GM21367 (cell line): ENCODE measurements around the gene HIVEP1.
"Not testable (repeated sequence)": the region's sequence is repeated elsewhere in the genome, so short reads cannot be mapped to it uniquely, and the experiment has no call there.

Source experiments
- ATAC-seq: cut with Tn5 transposase; IDR thresholded peaks from one replicate; pipeline ENCODE4 v1.9.1; 2021; ENCODE audit not compliant: unreplicated experiment

The HIVEP1 gene

DNA sequence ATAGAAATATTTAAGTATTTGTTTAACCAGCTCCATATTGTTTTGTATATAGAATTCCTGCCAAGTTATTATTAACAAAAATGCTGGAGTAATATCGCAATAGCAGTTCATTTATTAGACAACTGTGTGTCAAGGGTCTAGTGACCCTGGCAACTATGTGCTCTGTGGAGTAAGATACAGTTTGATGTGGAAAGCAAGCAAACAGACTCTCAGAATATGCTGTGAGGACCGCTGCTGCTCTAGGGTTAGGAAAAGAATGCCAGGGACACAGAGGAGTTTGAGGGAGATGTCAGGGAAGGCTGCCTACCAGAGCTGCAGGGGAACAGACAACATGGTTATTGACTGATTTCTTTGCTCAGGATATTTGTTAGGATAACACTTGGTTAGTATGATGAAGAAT is 71.2 kb downstream of the HIVEP1 start:
- ATAC-seq = no peak

DNA sequence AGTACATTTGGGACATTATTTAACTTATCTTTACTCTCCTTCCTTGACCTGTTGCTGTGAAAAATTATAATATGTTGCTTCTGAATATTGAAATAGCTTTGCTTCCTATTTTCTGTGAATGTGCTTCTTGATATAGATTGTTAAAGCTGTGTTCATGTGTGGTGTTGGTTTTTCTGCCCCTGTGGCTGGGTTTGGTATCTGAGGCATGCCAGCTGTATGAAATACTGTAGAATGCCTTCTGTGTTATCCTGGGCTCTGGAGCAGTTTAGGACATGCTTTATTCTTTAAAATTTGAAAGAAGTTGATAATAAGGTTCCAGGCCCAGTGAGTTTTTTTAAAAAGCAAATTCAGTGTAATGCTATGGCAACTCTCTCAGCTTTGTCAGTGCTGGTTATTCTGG is 71.7 kb downstream of the HIVEP1 start:
- ATAC-seq = no peak

GRCh38 chr6:12084681-12085080 is 72.6 kb downstream of the HIVEP1 start:
- ATAC-seq = no peak

GRCh38 chr6:12088531-12088930 is 76.4 kb downstream of the HIVEP1 start:
- ATAC-seq = no peak

DNA sequence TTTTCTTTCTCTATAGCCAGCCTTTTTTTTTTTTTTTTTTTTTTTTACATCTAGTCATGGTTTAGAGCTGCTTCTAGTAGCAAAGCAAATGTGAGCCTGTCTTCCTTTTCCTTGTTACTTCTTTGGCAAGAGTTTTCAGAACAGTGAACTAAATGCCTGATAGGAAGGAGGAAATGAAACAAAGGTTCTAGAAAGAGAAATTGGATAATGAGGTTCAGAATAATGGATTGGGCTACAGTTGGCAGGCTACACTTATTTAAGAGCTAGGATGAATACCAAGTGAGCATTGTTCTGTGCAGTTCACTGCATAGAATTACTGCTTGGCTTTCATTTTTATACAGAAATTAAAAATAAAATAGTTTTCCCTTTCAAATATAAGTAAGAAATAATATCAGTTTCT is 78.6 kb downstream of the HIVEP1 start:
- no peak for ATAC-seq

- ATAC-seq = no peak
Observed at GRCh38 chr6:12092762-12093161, 80.7 kb downstream of the HIVEP1 start.

GRCh38 chr6:12094689-12095088 is 82.6 kb downstream of the HIVEP1 start:
- no peak for ATAC-seq

DNA sequence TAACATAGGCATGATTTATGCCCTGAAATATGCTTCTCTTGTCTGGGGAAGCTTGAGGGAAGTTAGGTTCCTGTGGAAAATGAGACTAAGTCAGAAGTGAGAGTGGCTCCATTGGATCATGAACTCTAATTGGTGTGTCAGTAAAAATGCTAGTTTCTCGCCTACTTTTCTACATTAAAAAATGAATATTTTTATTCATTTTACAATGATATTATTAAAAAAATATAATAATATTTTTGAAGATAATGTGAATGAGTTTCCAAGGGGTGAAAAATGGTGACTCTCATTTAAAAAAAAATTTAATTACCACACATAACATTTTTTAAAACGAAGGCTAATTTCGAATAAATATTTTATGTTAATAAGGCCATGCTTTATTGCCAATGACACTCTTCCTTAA is 84.2 kb downstream of the HIVEP1 start:
- no peak for ATAC-seq

GRCh38 chr6:12097791-12098190 is 85.7 kb downstream of the HIVEP1 start:
- no peak for ATAC-seq

DNA sequence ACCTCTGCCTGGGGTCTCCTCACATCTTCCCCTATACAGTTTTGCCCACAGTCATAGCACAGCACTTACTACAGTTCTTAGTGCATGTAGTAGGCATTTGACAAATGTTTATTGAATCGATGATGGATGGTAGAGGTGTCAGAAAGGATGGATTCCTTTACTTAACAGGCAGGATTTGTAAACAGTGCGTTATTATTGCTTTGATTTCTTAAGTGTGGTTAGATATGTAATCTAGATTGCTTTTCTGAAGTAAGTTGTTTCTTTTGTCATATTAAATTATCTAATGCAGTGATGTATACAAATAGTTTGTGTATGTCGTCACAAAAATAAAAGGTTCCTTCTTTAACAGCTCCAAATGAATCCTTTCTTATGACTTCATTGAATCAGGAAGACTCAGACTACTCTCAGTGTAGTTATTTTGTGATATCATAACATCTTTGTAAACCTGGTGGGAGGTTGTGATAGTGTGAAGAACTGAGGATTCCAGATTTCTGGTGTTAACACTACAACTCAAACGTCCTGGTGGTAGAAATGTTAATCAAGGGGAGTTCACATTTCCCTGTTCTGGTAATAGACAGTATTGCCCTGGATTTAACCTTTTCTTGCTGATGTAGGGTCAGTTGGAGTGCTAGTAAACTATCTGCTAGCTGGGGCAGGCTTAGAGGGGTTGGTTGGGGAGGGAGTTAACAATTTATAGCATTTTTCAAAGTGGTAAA is 87.7 kb downstream of the HIVEP1 start:
- ATAC-seq = no peak

GRCh38 chr6:12101048-12101447 is 88.9 kb downstream of the HIVEP1 start:
- no peak for ATAC-seq

DNA sequence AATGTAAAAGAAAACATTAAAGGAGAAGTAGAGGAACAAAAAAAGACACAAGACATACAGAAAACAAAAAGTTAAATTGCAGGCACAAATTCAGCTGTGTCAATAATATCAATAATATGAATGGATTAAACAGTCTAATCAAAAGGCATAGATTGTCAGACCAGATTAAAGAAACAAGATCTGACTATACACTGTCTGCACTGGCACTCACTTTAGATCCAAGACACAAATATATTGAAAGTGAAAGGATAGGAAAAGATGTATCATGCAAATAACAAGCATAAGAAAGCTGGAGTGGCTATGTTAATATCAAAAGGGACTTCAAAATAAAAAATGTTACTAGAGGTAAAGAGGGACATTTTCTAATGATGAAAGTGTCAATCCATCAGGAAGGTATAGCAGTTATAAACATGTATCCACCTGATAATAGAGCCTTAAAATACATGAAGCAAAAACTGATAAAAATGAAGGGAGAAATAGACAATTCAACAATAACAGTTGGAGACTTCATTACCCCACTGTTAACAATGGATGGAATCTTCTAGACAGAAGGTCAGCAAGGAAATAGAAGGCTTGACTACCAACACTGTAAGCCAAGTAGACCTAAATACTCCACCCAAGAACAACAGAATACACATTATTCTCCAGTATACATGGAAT is 89.7 kb downstream of the HIVEP1 start:
- ATAC-seq = no peak

GRCh38 chr6:12102350-12102749 is 90.2 kb downstream of the HIVEP1 start:
- no peak for ATAC-seq

GRCh38 chr6:12103158-12103557 is 91.0 kb downstream of the HIVEP1 start:
- ATAC-seq = no peak

DNA sequence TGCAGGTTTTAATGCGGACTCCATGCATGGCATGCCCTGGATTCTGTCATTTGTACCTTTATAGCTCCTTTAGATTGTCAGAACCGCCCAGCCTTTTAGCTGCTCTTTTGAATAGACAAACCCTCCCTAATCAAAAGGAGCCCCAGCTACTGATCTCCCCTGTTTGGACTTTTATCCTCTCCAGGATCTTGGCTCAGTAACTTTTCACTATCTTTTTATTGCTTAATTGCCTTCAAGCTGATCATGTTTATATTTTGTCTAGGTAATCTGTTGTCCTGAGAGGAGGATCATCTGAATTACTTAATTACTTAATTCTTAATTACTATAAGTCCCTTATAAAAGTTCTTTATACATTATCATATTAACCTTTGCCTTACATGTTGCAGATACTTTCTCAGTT is 93.2 kb downstream of the HIVEP1 start:
- ATAC-seq = no peak

GRCh38 chr6:12108376-12108775 is 96.3 kb downstream of the HIVEP1 start:
- not testable (repeated sequence) for ATAC-seq

DNA sequence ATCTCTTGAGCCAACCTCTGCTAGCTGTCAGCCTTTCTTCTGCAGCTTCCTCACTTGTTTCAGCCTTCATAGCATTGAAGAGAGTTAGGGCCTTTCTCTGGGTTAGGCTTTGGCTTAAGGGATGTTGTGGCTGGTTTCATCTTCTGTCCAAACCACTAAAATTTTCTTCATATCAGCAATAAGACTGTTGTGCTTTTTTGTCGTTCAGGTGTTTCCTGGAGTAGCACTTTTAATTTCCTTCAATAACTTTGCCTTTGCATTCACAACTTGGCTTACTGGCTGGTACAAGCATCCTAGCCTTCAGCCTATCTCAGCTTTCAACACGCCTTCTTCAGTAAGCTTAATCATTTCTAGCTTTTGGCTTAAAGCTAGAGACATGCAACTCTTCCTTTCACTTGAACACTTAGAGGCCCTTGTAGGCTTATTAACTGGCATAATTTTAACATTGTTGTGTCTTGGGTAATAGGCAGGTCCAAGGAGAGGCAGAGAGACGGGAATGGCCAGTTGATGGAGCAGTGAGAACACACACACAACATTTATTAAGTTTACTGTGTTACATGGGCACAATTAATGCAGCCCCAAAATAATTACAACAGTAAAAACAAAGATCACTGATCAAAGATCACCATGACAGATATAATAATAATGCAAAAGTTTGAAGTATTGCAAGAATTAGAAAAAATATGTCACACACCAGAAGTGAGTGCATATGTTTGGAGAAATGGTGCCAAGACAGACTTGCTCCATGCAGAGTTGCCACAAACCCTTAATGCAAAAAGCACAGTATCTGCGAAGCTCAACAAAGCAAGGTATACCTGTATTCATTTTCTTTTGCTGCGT is 98.6 kb downstream of the HIVEP1 start:
- ATAC-seq = no peak

GRCh38 chr6:12111363-12111670 is 99.2 kb downstream of the HIVEP1 start:
- no peak for ATAC-seq

GRCh38 chr6:12112540-12113189 is 100.6 kb downstream of the HIVEP1 start:
- no peak for ATAC-seq

- no peak for ATAC-seq
Observed at GRCh38 chr6:12113190-12113577, 101.1 kb downstream of the HIVEP1 start.

DNA sequence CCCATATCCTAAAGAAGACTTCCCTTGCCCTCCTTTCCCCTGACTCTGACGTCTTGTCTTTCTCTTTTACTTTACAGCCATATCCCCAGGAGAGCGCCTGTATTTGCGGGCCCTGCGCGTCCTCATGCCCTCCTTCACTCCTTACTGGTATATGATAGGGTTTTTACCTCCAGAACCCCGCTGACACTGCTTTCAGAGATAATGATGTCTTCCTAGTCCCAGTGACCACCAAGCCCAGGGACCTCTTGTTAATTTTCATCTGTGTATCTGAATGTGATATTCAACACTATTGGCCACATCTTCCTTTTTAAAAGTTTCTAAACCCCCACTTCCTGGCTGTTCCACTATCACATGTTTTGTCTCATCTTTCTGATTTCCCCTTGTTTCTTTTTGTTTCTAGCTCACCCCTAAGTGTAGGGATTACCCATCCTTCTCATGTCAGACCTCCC is 102.0 kb downstream of the HIVEP1 start:
- ATAC-seq = no peak

DNA sequence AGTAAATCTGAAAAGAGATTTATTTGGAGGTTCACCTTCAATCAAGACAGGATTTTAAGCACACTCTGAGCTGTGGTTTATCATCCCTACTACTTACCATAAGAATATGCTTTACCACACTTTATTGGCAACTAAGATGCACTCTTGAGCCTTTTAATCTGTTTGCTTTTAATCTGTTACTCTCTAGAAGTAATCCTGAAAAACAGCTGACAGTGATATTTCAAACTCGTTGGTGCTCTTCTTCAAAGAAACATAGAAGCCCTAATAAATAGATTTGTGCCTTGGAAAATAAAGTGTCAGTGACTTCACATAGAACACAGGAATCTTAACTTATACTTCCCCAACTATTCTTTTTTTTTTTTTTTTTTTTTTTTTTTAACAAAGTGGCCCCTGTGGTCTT is 102.9 kb downstream of the HIVEP1 start:
- ATAC-seq = no peak
